Measurements from ENCODE around the gene COL5A3. TPM values are rescaled to one million over a fixed set of nuclear protein-coding genes. Genes with fewer than 3 reads are reported as not detected.

The COL5A3 gene
- total and polyA plus RNA-seq, 5 donors from 2014 or later = 0.35 to 2.1 TPM; not detected in 3

DNA sequence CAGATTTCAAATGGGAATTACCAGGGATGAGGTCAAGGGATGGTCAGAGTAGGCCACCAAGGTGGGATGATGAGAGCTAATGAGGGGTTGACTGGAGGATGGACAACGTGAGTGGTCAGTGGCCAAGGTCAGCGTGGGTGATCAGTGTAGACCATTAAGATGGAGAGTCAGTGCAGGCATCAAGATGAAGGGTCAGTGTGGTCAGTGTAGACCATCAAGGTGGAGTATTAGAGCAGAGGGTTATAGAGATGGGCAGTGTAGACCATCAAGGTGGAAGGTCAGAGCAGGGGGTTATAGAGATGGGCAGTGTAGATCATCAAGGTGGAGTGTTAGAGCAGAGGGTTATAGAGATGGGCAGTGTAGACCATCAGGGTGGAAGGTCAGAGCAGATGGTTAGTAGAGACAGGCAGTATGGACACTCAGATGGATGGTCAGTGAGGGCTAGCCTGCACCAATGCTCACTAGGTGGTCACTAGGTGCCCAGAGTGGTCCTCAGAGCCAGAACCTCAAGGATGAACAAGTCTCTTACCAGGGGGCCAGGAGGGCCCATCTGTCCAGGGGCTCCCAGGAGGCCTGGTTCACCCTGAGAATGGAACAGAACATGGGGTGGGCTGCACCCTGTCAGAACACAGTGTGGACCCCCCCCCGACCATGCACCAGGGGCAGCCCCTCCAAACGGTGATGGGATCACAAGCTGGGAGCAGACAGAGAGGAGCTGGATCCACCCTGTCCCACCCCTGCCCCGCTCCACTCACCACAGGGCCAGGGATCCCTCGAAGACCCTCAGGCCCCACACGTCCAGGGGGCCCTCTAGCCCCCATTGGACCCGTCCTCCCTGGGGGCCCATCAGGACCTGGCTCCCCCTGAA, 41.2 kb downstream of the COL5A3 start:
- Mint-ChIP-seq H3K9me3 (peaks cover 0 to 3% (median 0%) of the 10 kb centered on the region in 7 donors), H3K4me3 (no peak overlapping the region), H3K27me3 (peaks cover 28% of the 10 kb centered on the region), H3K4me1 (peaks cover 0 to 6% (median 2%) of the 10 kb centered on the region in 4 donors), H3K27ac (no peak overlapping the region), H3K36me3 (no peaks in the 10 kb centered on the region)
- Histone ChIP-seq H3K9me3 (ENCODE audit: control insufficient read depth in 2 of 2, low read length in 2 of 2) (no peaks in the 10 kb centered on the region), H3K27me3 (ENCODE audit: control insufficient read depth, insufficient read depth, low read length) (peaks cover 7% of the 10 kb centered on the region), H3K36me3 (ENCODE audit: control insufficient read depth, insufficient read depth, low read length) (no peaks in the 10 kb centered on the region), H3K4me1 (ENCODE audit: control insufficient read depth, insufficient read depth, low read length, poor library complexity, severe bottlenecking) (no peaks in the 10 kb centered on the region), H3K4me3 (ENCODE audit: low read depth, low read length) (no peak overlapping the region), H3K27ac (ENCODE audit: insufficient read depth, low read length, poor library complexity, severe bottlenecking) (no peak overlapping the region)
- ATAC-seq (ENCODE audit: low read depth in 2 of 2) (no peak), DNase-seq (no peak)

GRCh38 chr19:9967326-9967725, 43.0 kb downstream of the COL5A3 start:
- Mint-ChIP-seq H3K36me3 (no peaks in the 10 kb centered on the region), H3K27ac (no peak overlapping the region), H3K27me3 (peaks cover 28% of the 10 kb centered on the region), H3K9me3 (peaks cover 0 to 3% (median 0%) of the 10 kb centered on the region in 7 donors), H3K4me1 (peaks cover 0 to 6% (median 2%) of the 10 kb centered on the region in 4 donors), H3K4me3 (no peak overlapping the region)
- H3K4me3 ChIP-seq (ENCODE audit: low read depth, low read length) = no peak overlapping the region
- H3K4me1 ChIP-seq (ENCODE audit: control insufficient read depth, insufficient read depth, low read length, poor library complexity, severe bottlenecking) = no peaks in the 10 kb centered on the region
- H3K9me3 ChIP-seq (ENCODE audit: control insufficient read depth in 2 of 2, low read length in 2 of 2) = no peaks in the 10 kb centered on the region
- H3K27me3 ChIP-seq (ENCODE audit: control insufficient read depth, insufficient read depth, low read length) = peaks cover 7% of the 10 kb centered on the region
- ATAC-seq (ENCODE audit: low read depth in 2 of 2) (no peak), DNase-seq (no peak)
- no peak overlapping the region for H3K27ac ChIP-seq (ENCODE audit: insufficient read depth, low read length, poor library complexity, severe bottlenecking)
- H3K36me3 ChIP-seq (ENCODE audit: control insufficient read depth, insufficient read depth, low read length) = no peaks in the 10 kb centered on the region

- Mint-ChIP-seq H3K9me3 (peaks cover 0 to 2% (median 0%) of the 10 kb centered on the region in 7 donors), H3K27ac (no peak overlapping the region), H3K27me3 (peaks cover 27% of the 10 kb centered on the region), H3K4me3 (no peak overlapping the region), H3K36me3 (no peaks in the 10 kb centered on the region), H3K4me1 (peaks cover 0 to 6% (median 2%) of the 10 kb centered on the region in 4 donors)
- Histone ChIP-seq H3K9me3 (ENCODE audit: control insufficient read depth in 2 of 2, low read length in 2 of 2) (no peaks in the 10 kb centered on the region), H3K4me1 (ENCODE audit: control insufficient read depth, insufficient read depth, low read length, poor library complexity, severe bottlenecking) (no peaks in the 10 kb centered on the region), H3K36me3 (ENCODE audit: control insufficient read depth, insufficient read depth, low read length) (no peaks in the 10 kb centered on the region), H3K27me3 (ENCODE audit: control insufficient read depth, insufficient read depth, low read length) (peaks cover 7% of the 10 kb centered on the region), H3K4me3 (ENCODE audit: low read depth, low read length) (no peak overlapping the region), H3K27ac (ENCODE audit: insufficient read depth, low read length, poor library complexity, severe bottlenecking) (no peak overlapping the region)
- DNase-seq (no peak), ATAC-seq (ENCODE audit: low read depth in 2 of 2) (no peak)
These were observed 43.9 kb downstream of the COL5A3 start for GRCh38 chr19:9966448-9966847.

GRCh38 chr19:9966024-9966423, 44.3 kb downstream of the COL5A3 start:
- no peaks in the 10 kb centered on the region for H3K4me1 ChIP-seq (ENCODE audit: control insufficient read depth, insufficient read depth, low read length, poor library complexity, severe bottlenecking)
- peaks cover 0 to 2% (median 0%) of the 10 kb centered on the region in 7 donors for H3K9me3 Mint-ChIP-seq
- H3K36me3 Mint-ChIP-seq = no peaks in the 10 kb centered on the region
- ATAC-seq (ENCODE audit: low read depth in 2 of 2) (no peak), DNase-seq (no peak)
- H3K4me3 Mint-ChIP-seq = no peak overlapping the region
- H3K36me3 ChIP-seq (ENCODE audit: control insufficient read depth, insufficient read depth, low read length) = no peaks in the 10 kb centered on the region
- H3K27ac Mint-ChIP-seq = no peak overlapping the region
- no peaks in the 10 kb centered on the region for H3K9me3 ChIP-seq (ENCODE audit: control insufficient read depth in 2 of 2, low read length in 2 of 2)
- H3K27ac ChIP-seq (ENCODE audit: insufficient read depth, low read length, poor library complexity, severe bottlenecking) = no peak overlapping the region
- peaks cover 0 to 6% (median 2%) of the 10 kb centered on the region in 4 donors for H3K4me1 Mint-ChIP-seq
- peaks cover 24% of the 10 kb centered on the region for H3K27me3 Mint-ChIP-seq
- peaks cover 7% of the 10 kb centered on the region for H3K27me3 ChIP-seq (ENCODE audit: control insufficient read depth, insufficient read depth, low read length)
- H3K4me3 ChIP-seq (ENCODE audit: low read depth, low read length) = no peak overlapping the region

DNA sequence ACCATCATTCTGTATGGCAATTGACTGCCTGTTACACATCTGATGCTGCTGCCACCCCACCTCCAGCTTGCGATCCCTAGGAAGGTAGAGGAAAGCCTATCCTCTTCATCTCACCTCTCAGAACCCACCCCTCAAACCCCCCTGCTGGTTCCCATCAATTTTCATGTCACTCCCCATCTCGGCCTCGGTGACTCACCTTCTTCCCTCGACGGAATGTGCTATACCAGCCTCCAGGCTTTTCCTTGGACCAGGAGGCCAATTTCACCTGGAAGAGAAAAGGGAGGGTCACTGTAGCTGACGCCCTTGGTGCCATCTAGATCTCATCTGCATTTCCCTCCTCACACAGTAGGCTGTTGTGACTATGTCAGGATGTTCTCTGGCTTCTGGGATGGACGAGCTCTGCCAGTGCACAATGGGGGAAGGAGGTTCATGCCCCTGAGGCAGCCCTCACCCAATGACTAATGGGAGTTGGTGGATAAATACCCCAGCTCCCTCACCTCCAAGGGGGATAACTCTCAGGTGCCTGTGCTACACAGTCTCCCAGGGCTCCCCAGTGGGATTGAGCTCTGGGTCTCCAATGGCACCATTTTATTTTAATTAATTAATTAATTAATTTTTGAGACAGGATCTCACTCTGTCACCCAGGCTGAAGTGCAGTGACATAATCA, 47.5 kb downstream of the COL5A3 start:
- no peak for DNase-seq
- H3K27me3 ChIP-seq (ENCODE audit: control insufficient read depth, insufficient read depth, low read length) = no peaks in the 10 kb centered on the region
- Mint-ChIP-seq H3K9me3 (peaks cover 0 to 1% (median 0%) of the 10 kb centered on the region in 7 donors), H3K4me3 (no peak overlapping the region), H3K27me3 (peaks cover 26% of the 10 kb centered on the region), H3K27ac (peak overlapping the region in 1 of 3 donors; percentile 7), H3K36me3 (no peaks in the 10 kb centered on the region), H3K4me1 (peaks cover 0 to 4% (median 1%) of the 10 kb centered on the region in 4 donors)
- H3K9me3 ChIP-seq (ENCODE audit: control insufficient read depth in 2 of 2, low read length in 2 of 2) = no peaks in the 10 kb centered on the region
- H3K27ac ChIP-seq (ENCODE audit: insufficient read depth, low read length, poor library complexity, severe bottlenecking) = no peak overlapping the region
- no peak overlapping the region for H3K4me3 ChIP-seq (ENCODE audit: low read depth, low read length)
- no peaks in the 10 kb centered on the region for H3K4me1 ChIP-seq (ENCODE audit: control insufficient read depth, insufficient read depth, low read length, poor library complexity, severe bottlenecking)
- no peaks in the 10 kb centered on the region for H3K36me3 ChIP-seq (ENCODE audit: control insufficient read depth, insufficient read depth, low read length)
- no peak for ATAC-seq (ENCODE audit: low read depth in 2 of 2)

GRCh38 chr19:9961103-9961502, 49.2 kb downstream of the COL5A3 start:
- Histone ChIP-seq H3K4me3 (ENCODE audit: low read depth, low read length) (no peak overlapping the region), H3K36me3 (ENCODE audit: control insufficient read depth, insufficient read depth, low read length) (no peaks in the 10 kb centered on the region), H3K9me3 (ENCODE audit: control insufficient read depth in 2 of 2, low read length in 2 of 2) (no peaks in the 10 kb centered on the region), H3K4me1 (ENCODE audit: control insufficient read depth, insufficient read depth, low read length, poor library complexity, severe bottlenecking) (no peaks in the 10 kb centered on the region), H3K27ac (ENCODE audit: insufficient read depth, low read length, poor library complexity, severe bottlenecking) (no peak overlapping the region), H3K27me3 (ENCODE audit: control insufficient read depth, insufficient read depth, low read length) (no peaks in the 10 kb centered on the region)
- Mint-ChIP-seq H3K27me3 (peaks cover 13% of the 10 kb centered on the region), H3K4me1 (no peaks in the 10 kb centered on the region), H3K9me3 (no peaks in the 10 kb centered on the region), H3K27ac (no peak overlapping the region), H3K36me3 (no peaks in the 10 kb centered on the region), H3K4me3 (no peak overlapping the region)
- no peak for ATAC-seq (ENCODE audit: low read depth in 2 of 2)
- no peak for DNase-seq

GRCh38 chr19:9958379-9958821, 51.9 kb downstream of the COL5A3 start:
- no peak overlapping the region for H3K27ac Mint-ChIP-seq
- no peaks in the 10 kb centered on the region for H3K9me3 Mint-ChIP-seq
- no peaks in the 10 kb centered on the region for H3K36me3 Mint-ChIP-seq

More at GRCh38 chr19:9958379-9958821, 51.9 kb downstream of the COL5A3 start:
- H3K36me3 ChIP-seq (ENCODE audit: control insufficient read depth, insufficient read depth, low read length) = no peaks in the 10 kb centered on the region
- peaks cover 10% of the 10 kb centered on the region for H3K27me3 Mint-ChIP-seq
- ATAC-seq (ENCODE audit: low read depth in 2 of 2) (no peak), DNase-seq (no peak)
- H3K27ac ChIP-seq (ENCODE audit: insufficient read depth, low read length, poor library complexity, severe bottlenecking) = no peak overlapping the region
- no peaks in the 10 kb centered on the region for H3K9me3 ChIP-seq (ENCODE audit: control insufficient read depth in 2 of 2, low read length in 2 of 2)
- no peak overlapping the region for H3K4me3 Mint-ChIP-seq
- no peaks in the 10 kb centered on the region for H3K27me3 ChIP-seq (ENCODE audit: control insufficient read depth, insufficient read depth, low read length)
- H3K4me3 ChIP-seq (ENCODE audit: low read depth, low read length) = no peak overlapping the region
- H3K4me1 ChIP-seq (ENCODE audit: control insufficient read depth, insufficient read depth, low read length, poor library complexity, severe bottlenecking) = no peaks in the 10 kb centered on the region
- H3K4me1 Mint-ChIP-seq = no peaks in the 10 kb centered on the region

All from CD4-positive, CD25-positive, alpha-beta regulatory T cell (primary cell).